ENCODE measurements around the gene ADK.
"Not testable (repeated sequence)": the region's sequence is repeated elsewhere in the genome, so short reads cannot be mapped to it uniquely, and the experiment has no call there.

Gene ADK

GRCh38 chr10:74187237-74187636 is 36.2 kb downstream of the ADK start:
- no peak for DNase-seq

- not testable (repeated sequence) for DNase-seq
Observed at GRCh38 chr10:74188617-74189016, 37.6 kb downstream of the ADK start.

GRCh38 chr10:74189999-74190421 is 39.0 kb downstream of the ADK start:
- DNase-seq, result no peak

- DNase-seq, result no peak
Observed at GRCh38 chr10:74190494-74190893, 39.5 kb downstream of the ADK start.

- DNase-seq, result no peak
Observed at GRCh38 chr10:74194545-74194944, 43.5 kb downstream of the ADK start.

- no peak for DNase-seq
Observed at GRCh38 chr10:74194999-74195398, 44.0 kb downstream of the ADK start.

GRCh38 chr10:74199315-74199714 is 48.3 kb downstream of the ADK start:
- DNase-seq, result no peak

- no peak for DNase-seq
Observed at GRCh38 chr10:74202356-74202755, 51.3 kb downstream of the ADK start.

GRCh38 chr10:74206746-74207145 is 55.7 kb downstream of the ADK start:
- peak in 1 of 2 experiments; percentile 5 for DNase-seq

- DNase-seq, result peak; percentile 35 to 75
Observed at GRCh38 chr10:74207691-74208480, 56.9 kb downstream of the ADK start.

- DNase-seq, result no peak
Observed at GRCh38 chr10:74208997-74209396, 58.0 kb downstream of the ADK start.

GRCh38 chr10:74213019-74213418 is 62.0 kb downstream of the ADK start:
- no peak for DNase-seq

GRCh38 chr10:74213571-74214162 is 62.6 kb downstream of the ADK start:
- DNase-seq, result no peak

GRCh38 chr10:74217110-74217509 is 66.1 kb downstream of the ADK start:
- DNase-seq, result not testable (repeated sequence)

- DNase-seq, result not testable (repeated sequence)
Observed at GRCh38 chr10:74222467-74222866, 71.4 kb downstream of the ADK start.

- no peak for DNase-seq
Observed at GRCh38 chr10:74223755-74224529, 72.9 kb downstream of the ADK start.

- no peak for DNase-seq
Observed at GRCh38 chr10:74227697-74228424, 76.8 kb downstream of the ADK start.

- no peak for DNase-seq
Observed at GRCh38 chr10:74231375-74231774, 80.4 kb downstream of the ADK start.

GRCh38 chr10:74233281-74233680 is 82.3 kb downstream of the ADK start:
- no peak for DNase-seq

- DNase-seq, result no peak
Observed at GRCh38 chr10:74234569-74234968, 83.5 kb downstream of the ADK start.

GRCh38 chr10:74238031-74238431 is 87.0 kb downstream of the ADK start:
- no peak for DNase-seq

- no peak for DNase-seq
Observed at GRCh38 chr10:74238516-74238915, 87.5 kb downstream of the ADK start.

- DNase-seq, result no peak
Observed at GRCh38 chr10:74243067-74243466, 92.0 kb downstream of the ADK start.

Data from NCI-H187 (cell line).